ENCODE measurements around the gene ZCCHC4.
"Not testable (repeated sequence)": the region's sequence is repeated elsewhere in the genome, so short reads cannot be mapped to it uniquely, and the experiment has no call there.

The ZCCHC4 gene

DNA sequence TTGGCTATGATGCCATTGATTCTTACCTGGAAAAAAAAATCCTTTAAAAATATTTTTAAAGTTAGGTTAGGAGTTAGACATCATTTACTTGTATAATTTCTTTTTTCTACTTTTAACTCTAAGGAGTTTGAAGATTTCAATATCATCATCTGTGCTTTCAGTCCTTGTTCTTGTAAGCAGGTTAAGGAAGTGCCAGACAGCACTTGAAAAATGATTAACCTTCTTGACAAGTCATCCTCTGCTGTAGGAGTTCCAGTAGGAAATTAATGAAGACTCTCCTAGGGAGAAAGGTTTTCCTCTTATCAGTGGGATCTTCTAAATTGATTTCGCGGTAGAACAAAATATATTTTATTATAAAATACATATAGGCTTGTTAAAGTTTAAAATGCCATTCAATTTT is 35.4 kb downstream of the ZCCHC4 start:
- Histone ChIP-seq H3K4me1 (no peaks in the 10 kb centered on the region), H3K36me3 (peaks cover 18% of the 10 kb centered on the region; the same call in 1 of the 2 replicates), H3K4me3 (no peak overlapping the region), H3K9me3 (no peaks in the 10 kb centered on the region), H3K27me3 (no peaks in the 10 kb centered on the region), H3K9ac (no peak overlapping the region), H3K27ac (no peak overlapping the region), H4K20me1 (no peaks in the 10 kb centered on the region), H3K4me2 (no peak overlapping the region)
- no peak for TF ChIP-seq Cebpa-rat (IDR thresholded peaks at IDR 0.05)

DNA sequence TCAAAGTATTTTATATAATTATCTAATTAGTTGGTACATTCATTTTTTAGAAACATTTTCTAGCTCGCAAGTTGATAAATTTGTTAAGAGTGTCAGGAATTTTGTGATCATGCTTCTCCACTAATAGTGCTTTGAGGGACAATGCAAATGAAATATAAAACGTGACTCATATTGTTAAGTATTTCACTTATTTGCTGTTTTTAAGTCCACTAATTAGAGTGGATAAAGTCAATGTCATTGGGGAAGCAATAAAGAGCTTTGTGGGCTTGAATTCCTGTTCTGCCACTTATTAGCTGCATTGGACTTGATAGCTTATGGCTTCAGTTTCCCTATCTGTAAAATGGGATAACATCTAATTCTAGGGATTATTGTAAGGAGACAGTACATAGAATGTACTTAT is 38.0 kb downstream of the ZCCHC4 start:
- H3K4me2 ChIP-seq = no peak overlapping the region
- H3K9me3 ChIP-seq = no peaks in the 10 kb centered on the region
- TF ChIP-seq Cebpa-rat (IDR thresholded peaks at IDR 0.05) = no peak
- peaks cover 12% of the 10 kb centered on the region; the same call in 1 of the 2 replicates for H3K36me3 ChIP-seq
- no peak overlapping the region for H3K27ac ChIP-seq
- H4K20me1 ChIP-seq = no peaks in the 10 kb centered on the region
- no peaks in the 10 kb centered on the region for H3K27me3 ChIP-seq
- H3K9ac ChIP-seq = no peak overlapping the region
- no peaks in the 10 kb centered on the region for H3K4me1 ChIP-seq
- H3K4me3 ChIP-seq = no peak overlapping the region

DNA sequence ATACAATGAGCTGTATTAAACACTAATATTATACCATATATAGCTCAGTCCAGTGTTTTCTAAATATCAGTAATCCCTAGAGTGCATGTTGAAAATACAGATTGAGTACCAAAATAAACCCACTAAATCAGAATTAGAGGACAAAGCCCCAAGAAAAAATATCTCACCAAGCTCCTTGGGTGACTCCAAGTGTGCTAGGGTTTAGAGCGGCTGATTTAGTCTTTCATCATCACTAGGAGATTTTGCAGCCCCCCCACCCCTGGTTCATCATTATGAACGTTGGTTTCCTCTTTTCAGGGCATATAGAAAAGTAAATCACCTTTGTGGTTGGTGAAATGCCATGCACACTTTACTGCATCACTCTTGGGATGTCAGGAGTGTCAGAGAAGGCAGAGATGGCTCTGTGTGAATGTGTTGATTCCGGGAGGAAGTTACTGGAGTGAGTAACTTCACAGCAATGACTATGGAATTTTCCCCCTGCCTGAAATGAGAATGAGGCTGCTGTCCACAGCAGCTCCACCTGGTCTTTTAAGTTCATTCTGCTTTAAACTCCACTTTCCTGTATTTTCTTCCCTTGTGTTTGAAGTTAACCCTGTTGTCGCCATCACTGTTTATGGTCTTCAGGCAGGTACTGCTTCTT is 39.3 kb downstream of the ZCCHC4 start:
- peaks cover 1% of the 10 kb centered on the region for H3K4me1 ChIP-seq
- H3K27ac ChIP-seq = no peak overlapping the region
- no peak overlapping the region for H3K4me2 ChIP-seq
- no peak overlapping the region for H3K9ac ChIP-seq
- H3K27me3 ChIP-seq = no peaks in the 10 kb centered on the region
- H4K20me1 ChIP-seq = no peaks in the 10 kb centered on the region
- H3K4me3 ChIP-seq = no peak overlapping the region
- no peak for TF ChIP-seq Cebpa-rat (IDR thresholded peaks at IDR 0.05)
- peaks cover 12% of the 10 kb centered on the region; the same call in 1 of the 2 replicates for H3K36me3 ChIP-seq
- H3K9me3 ChIP-seq = no peaks in the 10 kb centered on the region

DNA sequence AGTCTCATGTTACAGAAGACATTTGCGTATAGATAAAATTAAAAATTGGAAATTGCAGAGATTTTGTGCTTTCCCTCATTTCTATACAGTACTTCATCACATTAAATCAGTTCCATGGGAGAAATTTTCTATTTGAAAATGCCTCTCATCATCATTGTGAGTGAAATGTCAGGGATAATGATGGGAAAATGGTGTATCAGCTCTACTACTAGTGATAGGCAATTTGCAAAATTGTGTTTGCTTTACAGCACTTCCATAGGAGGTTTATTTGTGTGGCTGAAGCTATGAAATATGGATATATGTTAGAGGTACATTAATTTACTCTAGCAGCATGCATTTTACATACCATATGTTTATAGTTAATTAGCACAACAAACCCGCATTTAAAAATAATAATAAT is 43.5 kb downstream of the ZCCHC4 start:
- H3K4me1 ChIP-seq = peaks cover 9% of the 10 kb centered on the region
- H3K4me2 ChIP-seq = no peak overlapping the region
- no peak overlapping the region for H3K4me3 ChIP-seq
- H3K27me3 ChIP-seq = no peaks in the 10 kb centered on the region
- H3K27ac ChIP-seq = no peak overlapping the region
- peaks cover 40% of the 10 kb centered on the region for H3K36me3 ChIP-seq
- peaks cover 30% of the 10 kb centered on the region for H3K9me3 ChIP-seq
- H4K20me1 ChIP-seq = no peaks in the 10 kb centered on the region
- no peak overlapping the region for H3K9ac ChIP-seq
- no peak for TF ChIP-seq Cebpa-rat (IDR thresholded peaks at IDR 0.05)

DNA sequence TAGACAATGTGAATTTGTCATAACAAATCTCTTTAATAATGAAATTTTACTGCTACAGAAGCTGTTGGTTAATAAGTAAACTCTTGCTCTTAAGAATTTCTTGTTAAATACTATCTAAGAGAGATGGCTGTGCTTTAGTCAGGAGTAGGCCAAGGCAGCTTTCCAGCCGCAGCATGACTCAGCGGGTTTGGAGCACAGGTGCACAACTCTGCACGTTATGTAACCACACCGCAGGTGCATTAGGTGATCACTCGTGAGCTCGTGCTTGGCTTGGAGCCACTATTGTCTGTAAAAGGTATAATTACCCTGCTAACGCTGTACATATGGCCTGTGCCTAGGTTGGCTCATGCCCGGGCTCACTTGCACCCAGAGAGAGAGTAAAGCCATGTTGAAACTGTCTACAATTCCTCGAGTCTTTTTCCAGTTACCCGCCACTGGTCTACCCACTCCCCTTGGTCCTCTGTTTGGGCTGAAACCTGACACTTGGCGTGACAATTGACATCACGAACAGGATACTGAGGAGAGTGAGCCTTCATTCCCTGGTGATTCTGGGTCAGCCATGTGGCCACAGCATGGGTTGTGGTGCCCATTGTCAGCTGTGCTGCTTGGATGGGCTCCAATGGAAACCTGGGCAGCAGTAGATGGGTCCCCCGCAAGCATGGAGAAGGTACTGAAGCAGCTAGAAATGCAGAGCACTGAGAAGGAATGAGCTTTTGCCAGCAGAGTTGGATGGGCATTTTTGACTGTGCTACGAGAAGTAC is 46.1 kb downstream of the ZCCHC4 start:
- H3K9ac ChIP-seq = no peak overlapping the region
- H3K4me2 ChIP-seq = no peak overlapping the region
- H3K4me3 ChIP-seq = no peak overlapping the region
- H3K4me1 ChIP-seq = peaks cover 9% of the 10 kb centered on the region
- H4K20me1 ChIP-seq = no peaks in the 10 kb centered on the region
- H3K27me3 ChIP-seq = no peaks in the 10 kb centered on the region
- H3K27ac ChIP-seq = no peak overlapping the region
- H3K36me3 ChIP-seq = peaks cover 39% of the 10 kb centered on the region
- H3K9me3 ChIP-seq = peaks cover 36% of the 10 kb centered on the region
- no peak for TF ChIP-seq Cebpa-rat (IDR thresholded peaks at IDR 0.05)

DNA sequence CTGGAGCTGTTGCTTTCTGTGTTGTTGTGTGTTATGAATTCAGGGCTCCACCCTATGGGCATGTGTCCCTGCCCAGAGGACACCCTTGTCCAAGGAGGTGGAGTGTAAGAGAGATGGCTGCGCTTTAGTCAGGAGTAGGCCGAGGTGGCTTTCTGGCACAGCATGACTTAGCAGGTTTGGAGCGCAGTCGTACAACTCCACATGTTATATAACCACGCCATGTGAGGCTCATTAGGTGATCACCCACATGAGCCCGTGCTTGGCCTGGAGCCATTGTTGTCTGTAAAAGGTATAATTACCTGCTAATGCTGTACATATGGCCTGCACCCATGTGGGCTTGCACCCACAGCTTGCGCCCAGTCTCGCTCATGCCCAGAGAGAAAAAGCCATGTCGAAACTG is 48.7 kb downstream of the ZCCHC4 start:
- H3K27me3 ChIP-seq = no peaks in the 10 kb centered on the region
- TF ChIP-seq Cebpa-rat (IDR thresholded peaks at IDR 0.05) = no peak
- H3K4me2 ChIP-seq = no peak overlapping the region
- H3K4me1 ChIP-seq = peaks cover 9% of the 10 kb centered on the region
- H3K9ac ChIP-seq = no peak overlapping the region
- no peak overlapping the region for H3K4me3 ChIP-seq
- peaks cover 36% of the 10 kb centered on the region for H3K9me3 ChIP-seq
- peaks cover 50% of the 10 kb centered on the region for H3K36me3 ChIP-seq
- no peak overlapping the region for H3K27ac ChIP-seq
- no peaks in the 10 kb centered on the region for H4K20me1 ChIP-seq

DNA sequence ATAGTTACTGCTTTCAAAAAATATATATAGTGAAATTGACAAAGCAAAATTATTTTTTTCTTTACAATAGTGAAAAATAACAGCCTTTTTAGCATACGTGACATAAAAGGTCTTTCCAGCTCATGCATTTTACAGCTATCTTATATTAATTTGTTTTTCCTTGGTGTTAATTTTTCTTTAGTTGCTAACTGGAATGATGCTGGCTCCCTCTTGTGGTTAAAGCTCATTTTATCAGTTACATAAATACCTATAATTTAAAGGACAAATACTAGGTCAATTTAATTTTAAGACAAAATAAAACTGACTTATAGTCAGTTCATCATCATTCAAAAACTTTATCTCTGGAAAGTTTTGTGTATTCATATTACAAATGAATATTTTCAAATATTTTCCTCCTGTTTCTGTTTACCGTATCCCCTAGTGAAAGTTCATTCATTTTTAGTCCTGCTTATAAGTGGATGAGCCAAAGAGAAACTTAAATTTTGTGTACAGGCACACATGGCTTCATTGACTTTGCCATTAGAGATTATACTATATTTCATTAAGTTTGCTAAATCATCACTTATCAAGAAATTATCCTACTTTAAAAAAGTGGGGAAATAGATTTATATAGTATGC is 54.5 kb downstream of the ZCCHC4 start:
- Histone ChIP-seq H3K4me3 (no peak overlapping the region), H4K20me1 (no peaks in the 10 kb centered on the region), H3K9me3 (no peaks in the 10 kb centered on the region), H3K27ac (no peak overlapping the region), H3K36me3 (peaks cover 18% of the 10 kb centered on the region), H3K4me2 (no peak overlapping the region), H3K9ac (no peak overlapping the region), H3K27me3 (no peaks in the 10 kb centered on the region), H3K4me1 (no peaks in the 10 kb centered on the region)
- no peak for TF ChIP-seq Cebpa-rat (IDR thresholded peaks at IDR 0.05)

DNA sequence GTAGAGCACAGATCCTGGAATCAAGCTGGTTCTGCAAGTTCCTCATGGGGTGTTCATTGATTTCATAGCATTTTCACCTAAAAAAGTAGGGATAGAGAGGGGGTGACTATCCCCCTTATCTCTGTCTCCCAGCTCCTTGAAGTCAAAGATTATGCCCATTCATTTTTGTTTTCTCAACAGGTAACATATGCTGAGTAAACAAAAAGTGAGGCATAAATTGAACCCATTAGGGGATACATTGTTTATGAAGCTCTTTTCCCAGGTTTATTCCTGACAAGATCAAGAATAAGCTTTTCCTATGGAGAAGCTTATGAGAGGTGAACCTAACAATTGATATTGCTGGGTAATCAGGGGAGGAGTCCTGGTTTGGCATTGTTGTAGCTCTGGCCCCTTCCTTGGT is 55.3 kb downstream of the ZCCHC4 start:
- no peaks in the 10 kb centered on the region for H3K27me3 ChIP-seq
- H3K9ac ChIP-seq = no peak overlapping the region
- no peaks in the 10 kb centered on the region for H4K20me1 ChIP-seq
- TF ChIP-seq Cebpa-rat (IDR thresholded peaks at IDR 0.05) = no peak
- H3K36me3 ChIP-seq = peaks cover 21% of the 10 kb centered on the region
- no peaks in the 10 kb centered on the region for H3K9me3 ChIP-seq
- no peaks in the 10 kb centered on the region for H3K4me1 ChIP-seq
- no peak overlapping the region for H3K4me3 ChIP-seq
- H3K27ac ChIP-seq = no peak overlapping the region
- H3K4me2 ChIP-seq = no peak overlapping the region

DNA sequence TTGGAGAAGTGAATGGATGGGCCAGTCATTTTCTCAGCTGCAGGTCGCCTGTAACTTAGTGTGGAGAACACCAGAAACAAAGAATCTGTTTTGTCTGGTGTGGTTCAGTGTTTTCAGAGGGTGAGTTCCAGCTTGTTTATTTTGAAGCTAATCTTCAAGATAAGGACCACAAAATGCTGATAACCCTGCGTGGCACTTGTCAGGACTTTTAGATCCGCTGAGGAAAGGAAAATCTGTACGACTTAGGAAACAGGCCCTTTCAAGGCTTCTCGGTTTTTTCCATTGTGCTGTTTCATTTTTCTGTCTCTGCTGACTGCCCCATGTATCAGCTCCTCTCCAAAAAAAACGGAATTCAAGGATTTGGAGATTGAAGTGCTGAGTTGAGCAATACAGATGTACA is 55.7 kb downstream of the ZCCHC4 start:
- Histone ChIP-seq H3K27me3 (no peaks in the 10 kb centered on the region), H3K36me3 (peaks cover 25% of the 10 kb centered on the region), H3K4me3 (no peak overlapping the region), H3K27ac (no peak overlapping the region), H4K20me1 (no peaks in the 10 kb centered on the region), H3K9me3 (no peaks in the 10 kb centered on the region), H3K4me1 (no peaks in the 10 kb centered on the region), H3K9ac (no peak overlapping the region), H3K4me2 (no peak overlapping the region)
- no peak for TF ChIP-seq Cebpa-rat (IDR thresholded peaks at IDR 0.05)

DNA sequence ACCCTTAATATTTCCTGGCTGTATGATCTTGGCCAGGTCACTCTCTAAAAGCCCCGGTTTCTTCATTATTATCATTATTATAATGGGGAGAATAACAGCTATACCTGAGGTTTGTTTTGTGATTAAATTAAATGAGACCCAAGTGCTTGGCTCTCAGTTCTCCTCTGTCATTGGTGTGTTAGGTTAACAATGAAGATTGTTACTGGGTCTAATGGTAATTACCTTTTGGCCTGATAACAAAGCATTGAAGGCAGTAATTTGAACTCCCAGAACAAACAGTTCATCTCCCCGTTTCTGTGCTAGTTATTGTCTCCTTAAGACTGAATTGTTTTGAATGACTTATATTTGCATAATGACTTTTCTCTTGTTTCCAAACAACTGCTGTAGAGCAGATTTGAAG is 57.7 kb downstream of the ZCCHC4 start:
- Histone ChIP-seq H3K4me3 (no peak overlapping the region), H3K27me3 (no peaks in the 10 kb centered on the region), H3K27ac (no peak overlapping the region), H3K4me1 (no peaks in the 10 kb centered on the region), H3K4me2 (no peak overlapping the region), H3K36me3 (peaks cover 17% of the 10 kb centered on the region), H3K9me3 (no peaks in the 10 kb centered on the region), H4K20me1 (no peaks in the 10 kb centered on the region), H3K9ac (no peak overlapping the region)
- no peak for TF ChIP-seq Cebpa-rat (IDR thresholded peaks at IDR 0.05)

DNA sequence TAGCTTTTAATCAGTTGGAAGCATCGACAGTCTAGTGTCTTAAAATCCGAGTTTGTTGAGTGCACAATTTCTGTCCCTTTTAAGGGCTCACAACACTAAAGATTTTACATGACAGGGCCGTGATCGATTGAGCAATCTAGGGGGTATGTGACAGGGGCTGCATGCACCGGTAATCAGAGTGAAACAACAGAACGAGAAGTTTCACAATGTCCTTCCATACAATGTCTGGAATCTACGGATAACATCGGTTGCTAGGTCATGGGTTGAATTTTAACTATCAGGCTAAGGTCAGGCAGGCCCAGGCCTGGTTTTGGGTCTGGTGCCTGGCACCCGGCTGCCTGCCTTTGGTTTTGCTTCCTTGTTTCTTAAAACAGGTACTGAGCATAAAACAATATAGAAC is 60.0 kb downstream of the ZCCHC4 start:
- H3K27ac ChIP-seq = not testable (repeated sequence)

More for the DNA sequence above, 60.0 kb downstream of the ZCCHC4 start:
- peaks cover 15% of the 10 kb centered on the region for H3K36me3 ChIP-seq
- H3K4me3 ChIP-seq, H3K27me3 ChIP-seq, H3K9ac ChIP-seq, H4K20me1 ChIP-seq, H3K4me2 ChIP-seq, H3K4me1 ChIP-seq, H3K9me3 ChIP-seq: not testable (repeated sequence)
